MM.1S (cell line): ENCODE measurements around the gene SNX11.

Experiments used
- DNase-seq: peaks from one replicate; pipeline ENCODE4 v3.0.0-alpha.2; 2015
- H2AFZ ChIP-seq: fragments of 300-600 bp; sonication (generic); 2 replicates; pipeline ENCODE4 v1.6.0; 2016; ENCODE audit warnings: antibody characterized with exemption, low read length
- H3F3A ChIP-seq: fragments of 300-600 bp; sonication (generic); 2 replicates; pipeline ENCODE4 v1.6.1; 2016; ENCODE audit warnings: mild to moderate bottlenecking, antibody characterized with exemption, low read length, moderate library complexity, mixed read lengths; ENCODE audit not compliant: insufficient read depth
- H3K27ac ChIP-seq: fragments of 300-600 bp; sonication (generic); 2 replicates; pipeline ENCODE4 v1.5.1; 2016; ENCODE audit warnings: mild to moderate bottlenecking, low read length
- H3K27me3 ChIP-seq: fragments of 300-600 bp; sonication (generic); replicated peaks from 2 replicates; pipeline ENCODE4 v1.6.0; 2016; ENCODE audit warnings: low read length; ENCODE audit not compliant: insufficient read depth
- H3K36me3 ChIP-seq: fragments of 300-600 bp; sonication (generic); replicated peaks from 2 replicates; pipeline ENCODE4 v1.6.1; 2016; ENCODE audit warnings: mild to moderate bottlenecking, low read length, mixed read lengths; ENCODE audit not compliant: insufficient read depth
- H3K4me1 ChIP-seq: fragments of 300-600 bp; sonication (generic); 2 replicates; pipeline ENCODE4 v1.6.1; 2016; ENCODE audit warnings: low read length, mixed read lengths
- H3K4me2 ChIP-seq: fragments of 300-600 bp; sonication (generic); 2 replicates; pipeline ENCODE4 v1.6.0; 2016; ENCODE audit warnings: low read depth, low read length
- H3K4me3 ChIP-seq: fragments of 300-600 bp; sonication (generic); 2 replicates; pipeline ENCODE4 v1.5.1; 2016; ENCODE audit warnings: low read length, mixed read lengths
- H3K79me2 ChIP-seq: fragments of 300-600 bp; sonication (generic); 2 replicates; pipeline ENCODE4 v1.6.1; 2016; ENCODE audit warnings: mixed run types, low read length, mixed read lengths
- H3K9ac ChIP-seq: fragments of 300-600 bp; sonication (generic); 2 replicates; pipeline ENCODE4 v1.6.1; 2016; ENCODE audit warnings: low read length, mixed read lengths
- H3K9me2 ChIP-seq: fragments of 300-600 bp; sonication (generic); replicated peaks from 2 replicates; pipeline ENCODE4 v1.6.1; 2016; ENCODE audit warnings: mild to moderate bottlenecking, low read length, mixed read lengths; ENCODE audit not compliant: insufficient read depth
- H3K9me3 ChIP-seq: fragments of 300-600 bp; sonication (generic); replicated peaks from 2 replicates; pipeline ENCODE4 v1.6.1; 2016; ENCODE audit warnings: mild to moderate bottlenecking, low read length, mixed read lengths; ENCODE audit not compliant: insufficient read depth
- H4K20me1 ChIP-seq: fragments of 300-600 bp; sonication (generic); 2 replicates; pipeline ENCODE4 v1.6.1; 2016; ENCODE audit warnings: mild to moderate bottlenecking, low read length, moderate library complexity, mixed read lengths; ENCODE audit not compliant: insufficient read depth
- EZH2 ChIP-seq: fragments of 300-600 bp; sonication (generic); optimal IDR thresholded peaks from 2 replicates; pipeline ENCODE3; 2017; ENCODE audit warnings: low read depth, mild to moderate bottlenecking, antibody characterized with exemption, low read length, mixed read lengths
- EZH2phosphoT487 ChIP-seq: fragments of 300-600 bp; sonication (generic); IDR thresholded peaks from 2 replicates; pipeline ENCODE4 v1.6.1; 2018; ENCODE audit warnings: antibody characterized with exemption, low read length
- TF ChIP-seq, protein P1 (sequence below): fragments of 300-600 bp; sonication (generic); IDR thresholded peaks from 2 replicates; pipeline ENCODE4 v1.5.1; 2016; ENCODE audit warnings: antibody characterized with exemption, low read length, mixed read lengths

Gene SNX11

DNA sequence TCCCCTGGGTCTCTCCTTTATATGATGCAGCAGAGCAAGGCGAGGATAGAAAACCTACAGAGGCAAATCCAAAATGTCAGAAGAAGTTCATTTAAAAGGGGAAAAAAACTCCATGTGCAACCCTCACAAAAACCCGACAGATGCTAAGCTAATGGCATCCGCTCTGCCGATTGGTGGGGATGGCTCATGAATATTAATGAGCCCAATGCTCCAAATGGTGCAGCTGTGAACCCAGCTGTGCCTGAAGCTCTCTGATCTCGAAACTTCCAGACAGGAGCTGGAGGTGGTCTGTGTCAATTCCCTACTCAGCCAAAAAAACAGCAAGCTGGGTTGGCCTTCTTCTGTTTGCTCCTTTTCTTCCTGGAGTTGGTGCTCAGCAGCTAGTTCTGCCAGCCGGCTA is 15.5 kb downstream of the SNX11 start:
- no peaks in the 10 kb centered on the region for H3K27me3 ChIP-seq
- no peak overlapping the region for H3K9ac ChIP-seq
- no peak overlapping the region for H3K27ac ChIP-seq
- DNase-seq: no peak
- no peaks in the 10 kb centered on the region for H3K9me2 ChIP-seq
- H3K4me1 ChIP-seq: no peaks in the 10 kb centered on the region
- no peak overlapping the region for H3K4me2 ChIP-seq
- H3K9me3 ChIP-seq: no peaks in the 10 kb centered on the region
- peaks cover 3% of the 10 kb centered on the region; the same call in 1 of the 2 replicates for H3K36me3 ChIP-seq
- H3F3A ChIP-seq: no peaks in the 10 kb centered on the region
- H3K79me2 ChIP-seq: no peaks in the 10 kb centered on the region
- H3K4me3 ChIP-seq: no peak overlapping the region
- H4K20me1 ChIP-seq: no peaks in the 10 kb centered on the region
- TF ChIP-seq EZH2 (no peak), EZH2phosphoT487 (no peak)
- TF ChIP-seq, protein P1, sequence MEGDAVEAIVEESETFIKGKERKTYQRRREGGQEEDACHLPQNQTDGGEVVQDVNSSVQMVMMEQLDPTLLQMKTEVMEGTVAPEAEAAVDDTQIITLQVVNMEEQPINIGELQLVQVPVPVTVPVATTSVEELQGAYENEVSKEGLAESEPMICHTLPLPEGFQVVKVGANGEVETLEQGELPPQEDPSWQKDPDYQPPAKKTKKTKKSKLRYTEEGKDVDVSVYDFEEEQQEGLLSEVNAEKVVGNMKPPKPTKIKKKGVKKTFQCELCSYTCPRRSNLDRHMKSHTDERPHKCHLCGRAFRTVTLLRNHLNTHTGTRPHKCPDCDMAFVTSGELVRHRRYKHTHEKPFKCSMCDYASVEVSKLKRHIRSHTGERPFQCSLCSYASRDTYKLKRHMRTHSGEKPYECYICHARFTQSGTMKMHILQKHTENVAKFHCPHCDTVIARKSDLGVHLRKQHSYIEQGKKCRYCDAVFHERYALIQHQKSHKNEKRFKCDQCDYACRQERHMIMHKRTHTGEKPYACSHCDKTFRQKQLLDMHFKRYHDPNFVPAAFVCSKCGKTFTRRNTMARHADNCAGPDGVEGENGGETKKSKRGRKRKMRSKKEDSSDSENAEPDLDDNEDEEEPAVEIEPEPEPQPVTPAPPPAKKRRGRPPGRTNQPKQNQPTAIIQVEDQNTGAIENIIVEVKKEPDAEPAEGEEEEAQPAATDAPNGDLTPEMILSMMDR: no peak
- H2AFZ ChIP-seq: no peak overlapping the region

DNA sequence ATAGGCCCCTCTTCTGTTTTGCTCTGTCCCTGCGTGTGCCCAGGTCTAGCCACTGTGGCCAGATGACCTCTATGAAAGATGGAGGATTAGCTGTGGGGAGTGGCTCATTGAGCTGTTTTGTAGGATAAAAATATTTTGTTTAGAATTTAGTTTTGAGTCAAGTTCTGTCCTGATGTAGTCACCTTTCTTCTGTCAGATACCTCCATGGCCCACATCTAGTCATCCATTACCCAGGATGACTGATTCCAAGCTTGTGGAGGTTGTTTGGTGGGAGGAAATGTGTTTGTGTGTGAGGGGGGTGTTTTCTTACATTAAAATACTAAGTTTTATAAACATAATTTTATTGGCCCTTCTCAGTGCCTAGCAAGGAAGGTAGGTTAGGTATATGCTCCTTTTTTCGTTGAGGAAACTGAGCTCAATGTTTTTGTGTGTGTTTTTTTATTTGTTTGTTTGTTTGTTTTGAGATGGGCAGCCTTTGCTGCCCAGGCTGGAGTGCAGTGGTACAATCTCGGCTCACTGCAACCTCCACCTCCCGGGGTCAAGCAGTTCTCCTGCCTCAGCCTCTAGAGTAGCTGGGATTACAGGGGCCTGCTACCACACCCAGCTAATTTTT is 16.3 kb downstream of the SNX11 start:
- H3K9me3 ChIP-seq: no peaks in the 10 kb centered on the region
- H3K4me2 ChIP-seq: no peak overlapping the region
- no peaks in the 10 kb centered on the region for H3K4me1 ChIP-seq
- H3K9ac ChIP-seq: no peak overlapping the region
- no peak for DNase-seq
- no peak overlapping the region for H3K27ac ChIP-seq
- H3K27me3 ChIP-seq: no peaks in the 10 kb centered on the region
- no peaks in the 10 kb centered on the region for H3F3A ChIP-seq
- H3K4me3 ChIP-seq: no peak overlapping the region
- H3K79me2 ChIP-seq: no peaks in the 10 kb centered on the region
- peaks cover 3% of the 10 kb centered on the region; the same call in 1 of the 2 replicates for H3K36me3 ChIP-seq
- no peak overlapping the region for H2AFZ ChIP-seq
- TF ChIP-seq, protein P1: no peak
- TF ChIP-seq EZH2phosphoT487: no peak
- no peak for TF ChIP-seq EZH2
- no peaks in the 10 kb centered on the region for H3K9me2 ChIP-seq
- H4K20me1 ChIP-seq: no peaks in the 10 kb centered on the region

DNA sequence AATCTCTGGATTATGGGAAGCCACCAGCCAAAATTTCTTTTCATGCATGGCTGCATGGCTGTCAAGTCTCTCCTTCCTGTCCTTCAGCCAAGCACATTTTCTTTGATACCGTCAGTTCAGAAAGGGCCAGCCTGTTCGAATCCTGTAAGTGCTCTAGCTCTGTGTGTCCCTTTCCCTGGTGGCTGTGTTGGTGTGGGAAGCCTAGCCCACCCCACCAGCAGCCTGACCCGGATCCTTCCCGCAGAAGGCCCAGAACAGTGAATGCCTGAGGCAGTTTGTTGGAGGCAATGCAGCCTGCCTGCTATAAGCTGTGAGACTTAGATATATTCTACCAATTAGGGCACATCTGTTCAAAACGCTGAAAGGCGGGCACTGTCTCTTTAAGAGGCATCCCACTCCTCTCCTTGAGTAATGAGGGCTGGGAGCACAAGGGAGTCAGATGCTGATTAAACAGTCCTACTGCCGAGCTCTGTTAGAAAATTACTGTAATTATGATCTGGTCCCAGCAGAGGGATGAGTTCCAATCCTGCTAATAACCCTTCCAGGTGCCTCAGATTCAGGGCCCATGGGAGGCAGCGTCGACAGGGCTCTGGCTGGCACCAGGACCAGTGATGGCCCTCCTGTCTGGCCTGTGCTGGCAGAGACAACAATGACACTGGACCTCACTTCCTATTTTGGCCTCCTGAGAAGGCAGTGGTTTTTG is 18.4 kb downstream of the SNX11 start:
- Histone ChIP-seq H3K9me3 (no peaks in the 10 kb centered on the region), H3K27me3 (no peaks in the 10 kb centered on the region), H3K27ac (no peak overlapping the region), H3K4me2 (no peak overlapping the region), H3K9me2 (no peaks in the 10 kb centered on the region), H2AFZ (no peak overlapping the region), H3K4me3 (no peak overlapping the region), H3K79me2 (no peaks in the 10 kb centered on the region), H3K4me1 (no peaks in the 10 kb centered on the region), H4K20me1 (no peaks in the 10 kb centered on the region), H3F3A (no peaks in the 10 kb centered on the region), H3K36me3 (peaks cover 3% of the 10 kb centered on the region; the same call in 1 of the 2 replicates), H3K9ac (no peak overlapping the region)
- no peak for DNase-seq
- TF ChIP-seq EZH2phosphoT487 (no peak), EZH2 (no peak)
- TF ChIP-seq, protein P1: no peak
